ENCODE results near the gene LCA5L. TPM values are rescaled to one million over a fixed set of nuclear protein-coding genes. Genes with fewer than 3 reads are reported as not detected.
A peak's percentile ranks its signal among the peaks of the same experiment; 100 is the strongest.

LCA5L gene
- total and polyA plus RNA-seq, 2 of the 13 experiments (the other 11 are each of a cell fraction or from before 2014, with no cell fraction given) = 0.13 to 0.55 TPM

DNA sequence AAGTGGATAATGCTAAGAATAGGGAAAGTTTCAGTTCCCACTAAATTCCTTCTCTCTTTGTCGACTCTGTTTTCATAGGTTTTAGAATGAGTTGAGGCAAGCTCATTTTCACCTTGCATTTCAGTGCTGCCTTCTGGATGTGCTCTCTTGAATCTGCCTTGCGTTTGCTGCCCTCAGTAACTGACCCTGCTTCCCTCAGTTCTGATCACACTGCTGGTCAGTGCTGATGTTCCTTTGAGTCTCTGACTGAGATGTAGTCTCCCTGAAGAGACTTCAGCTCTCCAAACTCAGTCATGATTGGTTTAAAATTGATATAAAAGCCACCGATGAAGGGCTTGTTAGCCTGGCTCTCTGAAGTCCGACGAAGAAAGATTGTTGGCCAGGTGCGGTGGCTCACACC lies 71.5 kb downstream of the LCA5L start:
- Histone ChIP-seq H3K27ac (ENCODE audit: extremely low read length, insufficient read depth, low read length) (no peak overlapping the region), H3K36me3 (replicated peaks in 1 of 2; ENCODE audit: control insufficient read depth in 1 of 2, insufficient read depth in 2 of 2, low read length in 2 of 2) (no peaks in the 10 kb centered on the region), H3K4me3 (replicated peaks in 1 of 3; ENCODE audit: insufficient read depth in 1 of 3, low read depth in 2 of 3, low read length in 3 of 3) (peak overlapping the region in 1 of 3 experiments; percentile 15; a peak in 1 of 6 replicates), H3K79me2 (ENCODE audit: insufficient read depth, low read length) (no peaks in the 10 kb centered on the region), H3K4me1 (ENCODE audit: insufficient read depth, low read length) (peaks cover 38% of the 10 kb centered on the region), H4K20me1 (ENCODE audit: insufficient read depth, low read length) (no peaks in the 10 kb centered on the region), H3K9me3 (ENCODE audit: low read length) (no peaks in the 10 kb centered on the region), H3K4me2 (ENCODE audit: low read depth, low read length) (peak overlapping the region; percentile 59), H2AFZ (ENCODE audit: low read length) (peak overlapping the region; percentile 82), H3K9ac (ENCODE audit: insufficient read depth, low read depth, low read length) (no peak overlapping the region), H3K27me3 (ENCODE audit: control insufficient read depth in 1 of 2, insufficient read depth in 2 of 2, low read length in 2 of 2) (no peaks in the 10 kb centered on the region; a peak in 1 of 5 replicates)
- ChIA-PET CTCF (ENCODE audit: low intra/inter-chr PET ratio, low total read pairs) (interaction anchor here (2.0 kb wide), 1 partner anchor 15 kb away, joined by 25 read pairs; no protein-coding TSS in a partner anchor), POLR2A (interaction anchor here (0.7 to 1.7 kb wide), 4 partner anchors 12 to 60 kb away, joined by 3 to 9 read pairs (median 4); partner anchors contain the start of gene BRWD1)
- TF ChIP-seq, protein P1, sequence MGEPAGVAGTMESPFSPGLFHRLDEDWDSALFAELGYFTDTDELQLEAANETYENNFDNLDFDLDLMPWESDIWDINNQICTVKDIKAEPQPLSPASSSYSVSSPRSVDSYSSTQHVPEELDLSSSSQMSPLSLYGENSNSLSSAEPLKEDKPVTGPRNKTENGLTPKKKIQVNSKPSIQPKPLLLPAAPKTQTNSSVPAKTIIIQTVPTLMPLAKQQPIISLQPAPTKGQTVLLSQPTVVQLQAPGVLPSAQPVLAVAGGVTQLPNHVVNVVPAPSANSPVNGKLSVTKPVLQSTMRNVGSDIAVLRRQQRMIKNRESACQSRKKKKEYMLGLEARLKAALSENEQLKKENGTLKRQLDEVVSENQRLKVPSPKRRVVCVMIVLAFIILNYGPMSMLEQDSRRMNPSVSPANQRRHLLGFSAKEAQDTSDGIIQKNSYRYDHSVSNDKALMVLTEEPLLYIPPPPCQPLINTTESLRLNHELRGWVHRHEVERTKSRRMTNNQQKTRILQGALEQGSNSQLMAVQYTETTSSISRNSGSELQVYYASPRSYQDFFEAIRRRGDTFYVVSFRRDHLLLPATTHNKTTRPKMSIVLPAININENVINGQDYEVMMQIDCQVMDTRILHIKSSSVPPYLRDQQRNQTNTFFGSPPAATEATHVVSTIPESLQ (CRISPR knock-in tag; conservative IDR thresholded peaks at IDR 0.05) = no peak
- TF ChIP-seq ZNF24 (IDR thresholded peaks at IDR 0.05) (no peak), KLF9 (CRISPR knock-in tag; IDR thresholded peaks at IDR 0.05; ENCODE audit: low read depth) (no peak), ZMAT3 (CRISPR knock-in tag; conservative IDR thresholded peaks at IDR 0.05) (no peak), TBL1XR1 (IDR thresholded peaks at IDR 0.05; ENCODE audit: borderline replicate concordance, low read length, partially characterized antibody) (no peak), SRF (IDR thresholded peaks at IDR 0.05; ENCODE audit: low read depth, low read length) (no peak), ZBTB42 (CRISPR knock-in tag; IDR thresholded peaks at IDR 0.05) (no peak)
- TF ChIP-seq, protein P2, sequence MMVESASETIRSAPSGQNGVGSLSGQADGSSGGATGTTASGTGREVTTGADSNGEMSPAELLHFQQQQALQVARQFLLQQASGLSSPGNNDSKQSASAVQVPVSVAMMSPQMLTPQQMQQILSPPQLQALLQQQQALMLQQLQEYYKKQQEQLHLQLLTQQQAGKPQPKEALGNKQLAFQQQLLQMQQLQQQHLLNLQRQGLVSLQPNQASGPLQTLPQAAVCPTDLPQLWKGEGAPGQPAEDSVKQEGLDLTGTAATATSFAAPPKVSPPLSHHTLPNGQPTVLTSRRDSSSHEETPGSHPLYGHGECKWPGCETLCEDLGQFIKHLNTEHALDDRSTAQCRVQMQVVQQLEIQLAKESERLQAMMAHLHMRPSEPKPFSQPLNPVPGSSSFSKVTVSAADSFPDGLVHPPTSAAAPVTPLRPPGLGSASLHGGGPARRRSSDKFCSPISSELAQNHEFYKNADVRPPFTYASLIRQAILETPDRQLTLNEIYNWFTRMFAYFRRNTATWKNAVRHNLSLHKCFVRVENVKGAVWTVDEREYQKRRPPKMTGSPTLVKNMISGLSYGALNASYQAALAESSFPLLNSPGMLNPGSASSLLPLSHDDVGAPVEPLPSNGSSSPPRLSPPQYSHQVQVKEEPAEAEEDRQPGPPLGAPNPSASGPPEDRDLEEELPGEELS (CRISPR knock-in tag; IDR thresholded peaks at IDR 0.05) = no peak
- WGBS (ENCODE audit: low lambda C conversion rate) = 45% methylated on average over 6 of the region's 6 CpGs
- intact Hi-C loops (cut with micrococcal nuclease; ENCODE audit: unreplicated experiment) = no loop called here
- in situ Hi-C loops (cut with HindIII; ENCODE audit: extremely low pct_ligation_motif_present, low pct_unique_long_range_greater_than_20kb) = no loop called here
- ATAC-seq (peak; percentile 18; the same call in 2 of the 3 replicates), FAIRE-seq (no peak), DNase-seq (ENCODE audit: low spot score) (no peak)
- no TSS peak for BruUV-seq (replicated peaks)
